ENCODE results near the gene GSPT1.
"Not testable (repeated sequence)": the region's sequence is repeated elsewhere in the genome, so short reads cannot be mapped to it uniquely, and the experiment has no call there.

Gene GSPT1

GRCh38 chr16:11962457-11962856 lies 46.7 kb upstream of the GSPT1 start:
- H3K27ac ChIP-seq (replicated peaks); DNase-seq (ENCODE audit: low read depth in 1 of 2, low spot score in 1 of 2); H3K4me3 ChIP-seq (replicated peaks; ENCODE audit: insufficient read depth, low read length); H3K27me3 ChIP-seq (ENCODE audit: insufficient read depth, poor library complexity, severe bottlenecking): not testable (repeated sequence)
- TF ChIP-seq SPI1 (IDR thresholded peaks at IDR 0.05; ENCODE audit: borderline replicate concordance, low read depth), result peak; percentile 76

DNA sequence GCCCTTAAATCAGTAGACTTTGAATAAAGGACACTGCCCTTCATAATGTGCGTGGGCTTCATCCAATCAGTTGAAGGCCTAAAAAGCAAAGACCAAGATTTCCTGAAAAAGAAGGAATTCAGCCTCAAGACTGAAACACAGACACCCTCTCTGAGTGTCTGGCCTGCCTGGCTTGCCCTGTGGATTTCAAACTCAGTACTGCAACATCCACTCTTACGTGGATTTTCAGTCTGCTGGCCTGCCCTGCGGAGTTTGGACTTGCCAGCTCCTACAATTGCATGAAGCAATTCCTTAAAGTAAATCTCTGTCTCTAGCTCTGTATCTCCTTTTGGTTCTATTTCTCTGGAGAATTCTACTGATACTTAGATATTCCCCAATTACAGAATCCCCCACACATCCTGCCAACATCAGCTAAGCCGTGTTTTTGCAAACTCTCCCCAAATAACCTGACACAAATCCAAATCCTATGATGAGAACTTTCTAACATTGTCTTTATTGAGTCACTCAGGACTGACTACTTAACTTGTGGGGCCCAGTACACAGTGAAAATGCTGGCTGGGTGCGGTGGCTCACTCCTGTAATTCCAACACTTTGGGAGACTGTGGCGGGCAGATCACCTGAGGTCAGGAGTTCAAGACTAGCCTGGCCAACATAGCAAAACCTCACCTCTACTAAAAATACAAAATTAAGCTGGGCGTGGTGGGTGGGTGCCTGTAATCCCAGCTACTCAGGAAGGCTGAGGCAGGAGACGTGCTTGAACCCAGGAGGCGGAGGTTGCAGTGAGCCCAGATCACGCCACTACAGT lies 42.0 kb upstream of the GSPT1 start:
- DNase-seq (ENCODE audit: low read depth in 1 of 2, low spot score in 1 of 2), result no peak
- Histone ChIP-seq H3K27ac (replicated peaks) (no peak overlapping the region), H3K4me3 (replicated peaks; ENCODE audit: insufficient read depth, low read length) (no peak overlapping the region), H3K27me3 (ENCODE audit: insufficient read depth, poor library complexity, severe bottlenecking) (no peaks in the 10 kb centered on the region)
- TF ChIP-seq, protein P1, sequence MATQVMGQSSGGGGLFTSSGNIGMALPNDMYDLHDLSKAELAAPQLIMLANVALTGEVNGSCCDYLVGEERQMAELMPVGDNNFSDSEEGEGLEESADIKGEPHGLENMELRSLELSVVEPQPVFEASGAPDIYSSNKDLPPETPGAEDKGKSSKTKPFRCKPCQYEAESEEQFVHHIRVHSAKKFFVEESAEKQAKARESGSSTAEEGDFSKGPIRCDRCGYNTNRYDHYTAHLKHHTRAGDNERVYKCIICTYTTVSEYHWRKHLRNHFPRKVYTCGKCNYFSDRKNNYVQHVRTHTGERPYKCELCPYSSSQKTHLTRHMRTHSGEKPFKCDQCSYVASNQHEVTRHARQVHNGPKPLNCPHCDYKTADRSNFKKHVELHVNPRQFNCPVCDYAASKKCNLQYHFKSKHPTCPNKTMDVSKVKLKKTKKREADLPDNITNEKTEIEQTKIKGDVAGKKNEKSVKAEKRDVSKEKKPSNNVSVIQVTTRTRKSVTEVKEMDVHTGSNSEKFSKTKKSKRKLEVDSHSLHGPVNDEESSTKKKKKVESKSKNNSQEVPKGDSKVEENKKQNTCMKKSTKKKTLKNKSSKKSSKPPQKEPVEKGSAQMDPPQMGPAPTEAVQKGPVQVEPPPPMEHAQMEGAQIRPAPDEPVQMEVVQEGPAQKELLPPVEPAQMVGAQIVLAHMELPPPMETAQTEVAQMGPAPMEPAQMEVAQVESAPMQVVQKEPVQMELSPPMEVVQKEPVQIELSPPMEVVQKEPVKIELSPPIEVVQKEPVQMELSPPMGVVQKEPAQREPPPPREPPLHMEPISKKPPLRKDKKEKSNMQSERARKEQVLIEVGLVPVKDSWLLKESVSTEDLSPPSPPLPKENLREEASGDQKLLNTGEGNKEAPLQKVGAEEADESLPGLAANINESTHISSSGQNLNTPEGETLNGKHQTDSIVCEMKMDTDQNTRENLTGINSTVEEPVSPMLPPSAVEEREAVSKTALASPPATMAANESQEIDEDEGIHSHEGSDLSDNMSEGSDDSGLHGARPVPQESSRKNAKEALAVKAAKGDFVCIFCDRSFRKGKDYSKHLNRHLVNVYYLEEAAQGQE (IDR thresholded peaks at IDR 0.05; ENCODE audit: insufficient replicate concordance, low read depth), result no peak
- TF ChIP-seq CTCF (IDR thresholded peaks at IDR 0.05; ENCODE audit: insufficient read depth, low read length) (no peak), GABPA (IDR thresholded peaks at IDR 0.05; ENCODE audit: low read depth) (no peak), SPI1 (IDR thresholded peaks at IDR 0.05; ENCODE audit: borderline replicate concordance, low read depth) (no peak), POLR2AphosphoS5 (IDR thresholded peaks at IDR 0.05; ENCODE audit: low read depth) (no peak)

GRCh38 chr16:11956558-11956957 lies 40.8 kb upstream of the GSPT1 start:
- DNase-seq (ENCODE audit: low read depth in 1 of 2, low spot score in 1 of 2), result no peak

More at GRCh38 chr16:11956558-11956957, 40.8 kb upstream of the GSPT1 start:
- Histone ChIP-seq H3K27me3 (ENCODE audit: insufficient read depth, poor library complexity, severe bottlenecking) (no peaks in the 10 kb centered on the region), H3K4me3 (replicated peaks; ENCODE audit: insufficient read depth, low read length) (no peak overlapping the region), H3K27ac (replicated peaks) (no peak overlapping the region)
- no peak for TF ChIP-seq SPI1 (IDR thresholded peaks at IDR 0.05; ENCODE audit: borderline replicate concordance, low read depth)
- no peak for TF ChIP-seq POLR2AphosphoS5 (IDR thresholded peaks at IDR 0.05; ENCODE audit: low read depth)
- no peak for TF ChIP-seq CTCF (IDR thresholded peaks at IDR 0.05; ENCODE audit: insufficient read depth, low read length)
- TF ChIP-seq, protein P1 (IDR thresholded peaks at IDR 0.05; ENCODE audit: insufficient replicate concordance, low read depth), result no peak
